ENCODE measurements around the gene TMEM63B. TPM values are rescaled to one million over a fixed set of nuclear protein-coding genes. Genes with fewer than 3 reads are reported as not detected.

The TMEM63B gene
- total and polyA plus RNA-seq, 9 of the 15 experiments (the other 6 are each of a cell fraction or from before 2014, with no cell fraction given), result 0.14 to 39.4 (median 14.4) TPM

DNA sequence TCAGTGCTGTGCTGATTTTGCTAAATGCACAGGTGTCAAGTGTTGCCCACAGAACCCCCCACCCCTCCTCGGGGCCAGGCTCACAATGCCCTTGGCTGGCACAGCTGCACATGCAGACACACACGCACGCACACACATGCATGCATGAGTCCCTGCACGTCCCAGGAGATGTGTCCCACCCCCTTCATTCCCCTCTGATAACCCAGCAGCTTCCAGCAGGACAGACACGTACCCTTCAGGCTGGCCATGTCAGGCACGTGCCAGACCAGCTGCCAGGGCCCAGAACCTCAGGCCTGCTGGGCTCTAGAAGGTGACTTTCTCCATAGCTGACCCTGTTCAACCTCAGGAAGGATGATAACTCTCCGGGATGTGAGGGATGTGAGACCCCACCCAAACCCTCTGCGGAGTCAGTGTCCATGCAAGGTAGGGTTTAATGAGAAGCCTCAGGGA lies 44.5 kb upstream of the TMEM63B start:
- FAIRE-seq (no peak), ATAC-seq (no peak)

More for the DNA sequence above, 44.5 kb upstream of the TMEM63B start:
- POLR2A ChIA-PET, result interaction anchor here (0.6 kb wide), 1 partner anchor 361 kb away, joined by 3 read pairs; no protein-coding TSS in a partner anchor
- Histone ChIP-seq H3K4me3 (no peak overlapping the region), H3K27ac (ENCODE audit: extremely low read depth, low read depth, low read length) (no peak overlapping the region), H3K4me2 (ENCODE audit: insufficient read depth, low read length) (no peak overlapping the region), H3K79me2 (ENCODE audit: control insufficient read depth, insufficient read depth, low read length) (no peaks in the 10 kb centered on the region), H3K9me3 (replicated peaks; ENCODE audit: control insufficient read depth, insufficient read depth, low read depth, low read length) (no peaks in the 10 kb centered on the region), H4K20me1 (replicated peaks; ENCODE audit: control insufficient read depth, insufficient read depth, low read length) (no peaks in the 10 kb centered on the region), H3K27me3 (ENCODE audit: control insufficient read depth in 2 of 2, insufficient read depth in 2 of 2, low read length in 2 of 2) (no peaks in the 10 kb centered on the region; a peak in 1 of 5 replicates), H3K9ac (ENCODE audit: insufficient read depth in 1 of 2, low read depth in 2 of 2, low read length in 2 of 2) (peak overlapping the region in 1 of 2 experiments; percentile 31; a peak in 1 of 4 replicates), H3K4me1 (replicated peaks in 1 of 2; ENCODE audit: control insufficient read depth in 2 of 2, insufficient read depth in 2 of 2, low read length in 2 of 2) (peaks cover 15 to 20% of the 10 kb centered on the region in 2 experiments; a peak in 4 of 5 replicates), H3K36me3 (ENCODE audit: control insufficient read depth, insufficient read depth, low read length) (no peaks in the 10 kb centered on the region; the same call in 2 of the 3 replicates), H3K9me1 (ENCODE audit: control insufficient read depth, insufficient read depth, low read length) (no peaks in the 10 kb centered on the region), H2AFZ (ENCODE audit: low read depth, low read length) (no peak overlapping the region)
- TF ChIP-seq, protein P1, sequence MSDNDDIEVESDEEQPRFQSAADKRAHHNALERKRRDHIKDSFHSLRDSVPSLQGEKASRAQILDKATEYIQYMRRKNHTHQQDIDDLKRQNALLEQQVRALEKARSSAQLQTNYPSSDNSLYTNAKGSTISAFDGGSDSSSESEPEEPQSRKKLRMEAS (CRISPR knock-in tag; IDR thresholded peaks at IDR 0.05), result peak; percentile 27; the same call in 1 of the 2 replicates
- TF ChIP-seq KLF13 (tag; IDR thresholded peaks at IDR 0.05; ENCODE audit: borderline replicate concordance, low read depth) (no peak), ETV5 (CRISPR knock-in tag; IDR thresholded peaks at IDR 0.05; ENCODE audit: low read depth) (no peak), SIN3A (IDR thresholded peaks at IDR 0.05; ENCODE audit: borderline replicate concordance in 2 of 2, control insufficient read depth in 1 of 2, low read depth in 2 of 2, low read length in 2 of 2) (no peak), GTF2E2 (tag; IDR thresholded peaks at IDR 0.05) (no peak)
- TF ChIP-seq, protein P2, sequence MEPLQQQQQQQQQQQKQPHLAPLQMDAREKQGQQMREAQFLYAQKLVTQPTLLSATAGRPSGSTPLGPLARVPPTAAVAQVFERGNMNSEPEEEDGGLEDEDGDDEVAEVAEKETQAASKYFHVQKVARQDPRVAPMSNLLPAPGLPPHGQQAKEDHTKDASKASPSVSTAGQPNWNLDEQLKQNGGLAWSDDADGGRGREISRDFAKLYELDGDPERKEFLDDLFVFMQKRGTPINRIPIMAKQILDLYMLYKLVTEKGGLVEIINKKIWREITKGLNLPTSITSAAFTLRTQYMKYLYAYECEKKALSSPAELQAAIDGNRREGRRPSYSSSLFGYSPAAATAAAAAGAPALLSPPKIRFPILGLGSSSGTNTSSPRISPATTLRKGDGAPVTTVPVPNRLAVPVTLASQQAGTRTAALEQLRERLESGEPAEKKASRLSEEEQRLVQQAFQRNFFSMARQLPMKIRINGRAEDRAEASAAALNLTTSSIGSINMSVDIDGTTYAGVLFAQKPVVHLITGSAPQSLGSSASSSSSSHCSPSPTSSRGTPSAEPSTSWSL (CRISPR knock-in tag; IDR thresholded peaks at IDR 0.05; ENCODE audit: borderline replicate concordance), result no peak
- TF ChIP-seq, protein P3, sequence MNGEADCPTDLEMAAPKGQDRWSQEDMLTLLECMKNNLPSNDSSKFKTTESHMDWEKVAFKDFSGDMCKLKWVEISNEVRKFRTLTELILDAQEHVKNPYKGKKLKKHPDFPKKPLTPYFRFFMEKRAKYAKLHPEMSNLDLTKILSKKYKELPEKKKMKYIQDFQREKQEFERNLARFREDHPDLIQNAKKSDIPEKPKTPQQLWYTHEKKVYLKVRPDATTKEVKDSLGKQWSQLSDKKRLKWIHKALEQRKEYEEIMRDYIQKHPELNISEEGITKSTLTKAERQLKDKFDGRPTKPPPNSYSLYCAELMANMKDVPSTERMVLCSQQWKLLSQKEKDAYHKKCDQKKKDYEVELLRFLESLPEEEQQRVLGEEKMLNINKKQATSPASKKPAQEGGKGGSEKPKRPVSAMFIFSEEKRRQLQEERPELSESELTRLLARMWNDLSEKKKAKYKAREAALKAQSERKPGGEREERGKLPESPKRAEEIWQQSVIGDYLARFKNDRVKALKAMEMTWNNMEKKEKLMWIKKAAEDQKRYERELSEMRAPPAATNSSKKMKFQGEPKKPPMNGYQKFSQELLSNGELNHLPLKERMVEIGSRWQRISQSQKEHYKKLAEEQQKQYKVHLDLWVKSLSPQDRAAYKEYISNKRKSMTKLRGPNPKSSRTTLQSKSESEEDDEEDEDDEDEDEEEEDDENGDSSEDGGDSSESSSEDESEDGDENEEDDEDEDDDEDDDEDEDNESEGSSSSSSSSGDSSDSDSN (IDR thresholded peaks at IDR 0.05; ENCODE audit: borderline replicate concordance in 1 of 2, low read depth in 2 of 2, low read length in 2 of 2), result no peak
- CTCF ChIA-PET (ENCODE audit: low intra/inter-chr PET ratio), result interaction anchor here (0.7 to 1.3 kb wide), 3 partner anchors 310 to 506 kb away, joined by 3 to 4 read pairs (median 4); no protein-coding TSS in a partner anchor
- no TSS peak for BruUV-seq (replicated peaks)
- in situ Hi-C loops (cut with MboI), result no loop called here
- no peak for DNase-seq (ENCODE audit: extremely low read depth in 1 of 4, low spot score in 3 of 4)
- intact Hi-C loops (cut with micrococcal nuclease), result no loop called here
- 47% methylated on average over 8 of the region's 8 CpGs for WGBS (ENCODE audit: insufficient coverage, low coverage, missing lambda C conversion rate)
